Ovary (tissue), 3 donors: ENCODE data around the gene NLRC4.

Experiments
- CTCF ChIP-seq, 3 donors: fragments of 450-650 bp in 2 of 3; fragments of 200-600 bp in 1 of 3; IDR thresholded peaks; one replicate each; pipeline versions ENCODE4 v1.5.1 to v1.8.0; 2016 to 2022; ENCODE audit warnings: antibody characterized with exemption in 3 of 3, mild to moderate bottlenecking in 1 of 3
- POLR2A ChIP-seq: fragments of 450-650 bp; IDR thresholded peaks from one replicate; pipeline ENCODE4 v1.6.1; 2017; ENCODE audit warnings: antibody characterized with exemption, mild to moderate bottlenecking, moderate library complexity
- donor health status: DM: no; HTN: no; CAD: no.

GRCh38 chr2:32242331-32242730 is 22.4 kb downstream of the NLRC4 start:
- TF ChIP-seq CTCF (IDR thresholded peaks at IDR 0.05): no peak
- no peak for TF ChIP-seq POLR2A
